GM10248 (cell line): ENCODE data around the gene ACAD10.
A peak's percentile ranks its signal among the peaks of the same experiment; 100 is the strongest.

ENCODE experiments used
- CTCF ChIA-PET: fragments of 300-600 bp; sonication (Branson Sonifier 250); formaldehyde crosslinking; extraction: SDS; loops from one replicate; lab custom pipeline; 2021; ENCODE audit warnings: antibody characterized with exemption; lab: Yijun Ruan, JAX
- POLR2A ChIA-PET: fragments of 350-650 bp; sonication (Branson Sonifier 250); formaldehyde crosslinking; extraction: SDS; loops from one replicate; lab custom pipeline; 2020; ENCODE audit warnings: antibody characterized with exemption; lab: Yijun Ruan, JAX
- DNase-seq: peaks from one replicate; pipeline ENCODE4 v3.0.0; 2012; ENCODE audit errors: extremely low spot score
- TF ChIP-seq, protein P1 (sequence below): IDR thresholded peaks from 2 replicates; pipeline ENCODE4 v1.5.1; 2012; ENCODE audit warnings: mild to moderate bottlenecking, low read depth; ENCODE audit errors: extremely low read depth, missing control alignments, control extremely low read depth

The ACAD10 gene

DNA sequence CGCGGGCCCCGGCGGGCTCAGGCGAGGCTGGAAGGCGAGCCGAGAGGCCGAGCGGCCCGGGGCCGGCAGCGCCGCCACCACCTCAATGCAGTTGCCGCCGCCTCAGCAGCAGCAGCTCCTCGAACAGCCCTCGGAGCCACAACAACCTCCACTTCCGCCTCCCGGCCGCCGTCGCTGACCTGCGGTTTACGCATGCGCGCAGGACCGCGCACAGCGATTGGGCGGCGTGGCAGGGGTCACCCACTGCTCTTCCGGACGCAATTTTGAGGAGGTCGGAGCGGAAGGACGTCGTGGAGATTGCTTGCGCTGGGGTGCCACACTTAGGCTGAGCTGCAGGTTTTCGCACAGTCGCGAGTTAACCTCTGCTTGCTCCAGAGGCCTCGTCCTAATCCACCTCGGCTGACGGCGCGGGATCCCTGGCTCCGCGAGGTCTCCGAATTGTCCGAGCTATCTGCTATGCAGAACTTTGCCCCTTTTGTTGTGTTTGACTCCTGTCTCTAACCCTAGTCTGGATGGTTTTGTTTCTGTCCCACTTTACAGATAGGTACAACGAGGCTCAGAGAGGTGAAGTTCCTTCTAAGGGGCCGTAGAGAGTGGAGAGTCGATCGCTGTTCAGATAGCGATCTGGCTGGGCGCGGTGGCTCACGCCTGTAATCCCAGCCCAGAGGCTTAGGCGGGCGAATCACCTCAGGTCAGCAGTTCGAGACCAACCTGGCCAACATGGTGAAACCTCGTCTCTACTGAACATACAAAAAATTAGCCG is at the start of gene ACAD10, which contains the start of gene BRAP:
ACAD10 (plus strand) TSS at position 243 of the 763 bp plus-strand sequence. CDS start 6,657 bp downstream, outside the sequence.
BRAP (minus strand) TSS at position 146 of the 763 bp plus-strand sequence. CDS start 164 bp downstream, outside the sequence.
- peak; percentile 99 for DNase-seq
- TF ChIP-seq, protein P1, sequence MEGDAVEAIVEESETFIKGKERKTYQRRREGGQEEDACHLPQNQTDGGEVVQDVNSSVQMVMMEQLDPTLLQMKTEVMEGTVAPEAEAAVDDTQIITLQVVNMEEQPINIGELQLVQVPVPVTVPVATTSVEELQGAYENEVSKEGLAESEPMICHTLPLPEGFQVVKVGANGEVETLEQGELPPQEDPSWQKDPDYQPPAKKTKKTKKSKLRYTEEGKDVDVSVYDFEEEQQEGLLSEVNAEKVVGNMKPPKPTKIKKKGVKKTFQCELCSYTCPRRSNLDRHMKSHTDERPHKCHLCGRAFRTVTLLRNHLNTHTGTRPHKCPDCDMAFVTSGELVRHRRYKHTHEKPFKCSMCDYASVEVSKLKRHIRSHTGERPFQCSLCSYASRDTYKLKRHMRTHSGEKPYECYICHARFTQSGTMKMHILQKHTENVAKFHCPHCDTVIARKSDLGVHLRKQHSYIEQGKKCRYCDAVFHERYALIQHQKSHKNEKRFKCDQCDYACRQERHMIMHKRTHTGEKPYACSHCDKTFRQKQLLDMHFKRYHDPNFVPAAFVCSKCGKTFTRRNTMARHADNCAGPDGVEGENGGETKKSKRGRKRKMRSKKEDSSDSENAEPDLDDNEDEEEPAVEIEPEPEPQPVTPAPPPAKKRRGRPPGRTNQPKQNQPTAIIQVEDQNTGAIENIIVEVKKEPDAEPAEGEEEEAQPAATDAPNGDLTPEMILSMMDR, result no peak
- CTCF ChIA-PET, result interaction anchor here (0.7 to 2.8 kb wide), 8 partner anchors 9 to 289 kb away, joined by 3 to 20 read pairs (median 3); no protein-coding TSS in a partner anchor
- POLR2A ChIA-PET, result interaction anchor here (0.5 to 0.6 kb wide), 4 partner anchors 47 to 755 kb away, joined by 4 to 6 read pairs (median 5); no protein-coding TSS in a partner anchor

DNA sequence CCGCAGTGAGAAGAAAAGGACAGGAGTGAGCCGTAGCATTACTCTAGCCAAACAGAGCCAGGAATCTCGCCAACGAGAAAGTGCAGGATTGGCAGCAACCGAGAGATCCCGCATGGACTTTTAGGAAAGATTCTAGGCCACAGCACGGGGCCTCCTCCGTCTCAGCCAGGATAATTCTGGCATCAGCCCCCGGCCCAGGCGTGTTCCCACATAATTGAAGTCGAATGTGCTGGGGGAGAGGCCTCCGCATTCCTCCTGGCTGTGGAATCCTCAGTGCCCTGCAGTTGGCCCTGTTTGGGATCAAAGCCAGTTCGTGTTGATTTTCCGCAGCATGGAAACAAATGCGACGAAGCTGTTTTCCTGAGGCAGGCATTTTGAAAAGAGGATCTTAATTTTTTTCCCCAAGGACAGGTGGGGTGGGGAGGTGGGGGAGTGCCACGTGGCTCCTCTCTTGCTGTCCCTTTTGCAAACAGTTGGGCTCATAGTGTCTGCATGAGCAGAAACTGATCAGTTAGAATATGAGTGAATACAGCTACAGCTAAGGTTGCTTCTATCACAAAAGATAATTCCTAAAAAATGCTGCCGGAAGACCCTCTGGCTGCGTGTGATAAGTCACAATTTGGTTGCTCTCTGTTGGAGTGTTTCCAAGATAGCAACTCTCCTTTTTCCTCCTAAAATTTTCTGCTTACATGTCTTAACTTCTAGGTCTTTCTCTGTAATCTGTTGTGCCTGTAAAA is 49.5 kb upstream of the ACAD10 start:
- TF ChIP-seq, protein P1, result no peak
- POLR2A ChIA-PET, result no interaction called here
- no peak for DNase-seq
- CTCF ChIA-PET, result interaction anchor here (1.2 kb wide), 1 partner anchor 14 kb away, joined by 4 read pairs; no protein-coding TSS in a partner anchor

DNA sequence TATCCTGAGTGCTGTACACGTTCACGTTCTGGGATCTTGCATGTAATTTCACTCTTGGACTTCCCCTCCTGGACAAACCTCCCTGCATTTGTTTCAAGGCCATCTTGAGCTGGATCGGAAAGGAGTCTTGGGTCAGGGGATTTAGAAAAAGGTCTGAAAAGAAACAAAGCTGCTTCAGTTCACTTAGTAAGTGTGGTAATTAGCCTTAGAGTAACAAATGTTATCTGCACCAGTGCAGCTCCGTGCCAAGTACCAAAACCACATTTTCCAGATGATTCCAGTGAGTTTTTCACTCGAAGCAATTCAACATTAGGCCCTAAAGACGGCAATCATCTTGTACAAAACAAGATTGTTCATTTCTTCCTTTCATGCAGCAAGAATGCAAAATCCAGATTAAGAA is 47.3 kb upstream of the ACAD10 start:
- no peak for DNase-seq
- ChIA-PET CTCF (interaction anchor here (2.2 kb wide), 1 partner anchor 8 kb away, joined by 7 read pairs; no protein-coding TSS in a partner anchor), POLR2A (no interaction called here)
- TF ChIP-seq, protein P1, result no peak

DNA sequence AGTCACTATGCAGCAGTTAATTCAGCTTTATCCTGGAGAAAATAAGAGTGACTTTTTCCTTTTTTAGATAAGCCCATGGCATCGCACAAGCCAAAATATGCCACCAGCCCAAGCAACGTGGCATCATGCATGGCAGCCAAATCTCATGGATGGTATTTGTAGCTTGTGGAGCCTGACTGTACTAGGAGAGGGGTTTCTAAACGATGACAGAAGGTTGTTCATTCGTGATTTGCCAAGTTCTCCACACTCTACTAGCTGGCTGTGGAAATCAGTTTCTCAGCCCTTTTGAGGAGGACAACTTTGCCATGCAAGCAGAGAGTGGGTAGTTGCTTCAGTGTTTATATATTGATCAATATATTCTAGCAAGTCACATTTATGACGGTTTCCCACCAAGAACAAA is 45.3 kb upstream of the ACAD10 start:
- ChIA-PET POLR2A (no interaction called here), CTCF (interaction anchor here (0.9 to 2.2 kb wide), 3 partner anchors 57 to 243 kb away, joined by 3 to 5 read pairs (median 3); no protein-coding TSS in a partner anchor)
- no peak for DNase-seq
- TF ChIP-seq, protein P1, result no peak

DNA sequence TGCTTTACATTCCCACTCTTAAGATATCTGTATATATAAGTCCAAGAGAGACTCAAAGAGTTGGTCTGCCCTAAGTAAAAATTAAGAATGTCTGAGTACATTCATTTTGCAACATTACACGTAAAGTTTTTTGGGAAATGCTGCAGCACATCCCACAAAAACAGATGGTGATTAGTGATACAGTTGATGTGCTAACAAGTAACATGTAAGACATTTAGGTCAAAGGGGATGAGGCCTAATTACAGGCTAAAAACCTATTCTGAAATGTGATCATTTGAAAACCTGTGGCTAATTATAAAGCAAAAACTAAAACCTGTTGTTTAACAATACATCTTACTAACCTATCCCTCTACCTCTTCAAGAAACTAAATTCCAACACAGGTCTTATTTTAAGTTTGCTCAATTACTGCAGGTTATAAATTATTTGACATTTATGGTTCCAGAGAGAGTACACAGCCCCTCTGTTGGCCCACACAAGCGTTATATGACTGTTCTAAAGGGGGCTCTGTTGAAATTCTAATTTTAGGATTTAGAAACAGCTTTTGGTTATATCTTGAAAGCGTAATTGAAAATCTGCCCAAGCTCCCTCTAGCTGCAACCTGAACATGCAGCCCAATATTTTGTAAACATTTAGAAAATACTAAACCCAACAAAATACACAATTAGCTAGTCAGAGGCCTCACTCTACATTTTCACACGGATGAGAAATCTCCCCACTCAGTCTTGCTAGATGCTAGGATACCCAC is 43.0 kb upstream of the ACAD10 start:
- CTCF ChIA-PET, result no interaction called here
- TF ChIP-seq, protein P1, result no peak
- POLR2A ChIA-PET, result no interaction called here
- no peak for DNase-seq
